HEK293 (cell line): ENCODE data around the gene ACADM.

Experiments
- REPIN1 ChIP-seq: fragments of 450-650 bp; formaldehyde crosslinking; IDR thresholded peaks from 2 replicates; pipeline ENCODE4 v1.5.1; 2017; ENCODE audit warnings: missing biosample characterization, missing genetic modification characterization, low read depth
- ZNF133 ChIP-seq: fragments of 450-650 bp; formaldehyde crosslinking; IDR thresholded peaks from 2 replicates; pipeline ENCODE4 v1.5.1; 2016; ENCODE audit warnings: missing biosample characterization, missing genetic modification characterization
- ZNF274 ChIP-seq, 2 experiments: fragments of 200-500 bp in 1 of 2; fragments of 450-650 bp in 1 of 2; sonication (Bioruptor generic) in 1 of 2; formaldehyde crosslinking in 1 of 2; IDR thresholded peaks; 2 replicates each; pipeline versions ENCODE4 v1.5.1 to v1.6.1; 2014 to 2016; ENCODE audit warnings: borderline replicate concordance in 1 of 2, inconsistent platforms in 1 of 2, low read length in 1 of 2, missing biosample characterization in 1 of 2, missing genetic modification characterization in 1 of 2
- ZNF423 ChIP-seq: fragments of 450-650 bp; formaldehyde crosslinking; IDR thresholded peaks from 2 replicates; pipeline ENCODE4 v1.5.1; 2016; ENCODE audit warnings: missing biosample characterization, missing genetic modification characterization
- ZNF654 ChIP-seq: fragments of 450-650 bp; formaldehyde crosslinking; IDR thresholded peaks from 2 replicates; pipeline ENCODE4 v1.5.1; 2016; ENCODE audit warnings: low read depth, missing biosample characterization, missing genetic modification characterization
- ZNF785 ChIP-seq: fragments of 450-650 bp; formaldehyde crosslinking; IDR thresholded peaks from 2 replicates; pipeline ENCODE4 v1.5.1; 2016; ENCODE audit warnings: missing biosample characterization, missing genetic modification characterization
- TF ChIP-seq, protein P1 (sequence below): fragments of 450-650 bp; formaldehyde crosslinking; IDR thresholded peaks from 2 replicates; pipeline ENCODE4 v1.5.1; 2016; ENCODE audit warnings: missing biosample characterization, missing genetic modification characterization

DNA sequence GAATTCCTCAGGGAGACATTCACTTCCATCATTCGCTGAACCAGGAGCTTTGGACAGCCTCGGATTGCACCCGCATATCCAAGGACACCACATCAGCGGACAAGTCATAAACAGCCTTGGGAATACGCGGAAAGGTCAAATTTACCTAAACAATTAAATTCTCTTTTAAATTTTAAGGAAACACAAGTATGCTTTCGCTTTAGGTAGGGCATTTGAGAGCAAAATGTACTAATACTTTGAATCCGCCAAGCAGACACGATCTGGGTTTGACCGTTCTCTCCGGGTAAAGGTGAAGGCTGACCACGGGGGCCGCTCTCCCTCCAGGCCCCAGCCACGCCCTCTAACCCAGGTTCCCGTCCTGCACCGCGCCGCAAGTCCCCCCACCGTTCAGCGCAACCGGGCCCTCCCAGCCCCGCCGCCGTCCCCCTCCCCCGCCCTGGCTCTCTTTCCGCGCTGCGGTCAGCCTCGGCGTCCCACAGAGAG lies 479 bp upstream of the ACADM start:
- TF ChIP-seq, protein P1, sequence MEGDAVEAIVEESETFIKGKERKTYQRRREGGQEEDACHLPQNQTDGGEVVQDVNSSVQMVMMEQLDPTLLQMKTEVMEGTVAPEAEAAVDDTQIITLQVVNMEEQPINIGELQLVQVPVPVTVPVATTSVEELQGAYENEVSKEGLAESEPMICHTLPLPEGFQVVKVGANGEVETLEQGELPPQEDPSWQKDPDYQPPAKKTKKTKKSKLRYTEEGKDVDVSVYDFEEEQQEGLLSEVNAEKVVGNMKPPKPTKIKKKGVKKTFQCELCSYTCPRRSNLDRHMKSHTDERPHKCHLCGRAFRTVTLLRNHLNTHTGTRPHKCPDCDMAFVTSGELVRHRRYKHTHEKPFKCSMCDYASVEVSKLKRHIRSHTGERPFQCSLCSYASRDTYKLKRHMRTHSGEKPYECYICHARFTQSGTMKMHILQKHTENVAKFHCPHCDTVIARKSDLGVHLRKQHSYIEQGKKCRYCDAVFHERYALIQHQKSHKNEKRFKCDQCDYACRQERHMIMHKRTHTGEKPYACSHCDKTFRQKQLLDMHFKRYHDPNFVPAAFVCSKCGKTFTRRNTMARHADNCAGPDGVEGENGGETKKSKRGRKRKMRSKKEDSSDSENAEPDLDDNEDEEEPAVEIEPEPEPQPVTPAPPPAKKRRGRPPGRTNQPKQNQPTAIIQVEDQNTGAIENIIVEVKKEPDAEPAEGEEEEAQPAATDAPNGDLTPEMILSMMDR (tag by site-specific recombination): no peak
- no peak for TF ChIP-seq ZNF133
- TF ChIP-seq ZNF785 (tag by site-specific recombination): no peak
- no peak for TF ChIP-seq REPIN1
- TF ChIP-seq ZNF274 (IDR thresholded peaks at IDR 0.05; ENCODE audit: low read length): no peak
- no peak for TF ChIP-seq ZNF274 (tag by site-specific recombination; IDR thresholded peaks at IDR 0.05; ENCODE audit: borderline replicate concordance)
- no peak for TF ChIP-seq ZNF423
- no peak for TF ChIP-seq ZNF654
